K562 (cell line): ENCODE data around the gene PPEF2. TPM values are rescaled to one million over a fixed set of nuclear protein-coding genes. Genes with fewer than 3 reads are reported as not detected.
A peak's percentile ranks its signal among the peaks of the same experiment; 100 is the strongest.
"Not testable (repeated sequence)": the region's sequence is repeated elsewhere in the genome, so short reads cannot be mapped to it uniquely, and the experiment has no call there.

ENCODE experiments used
- ARNT ChIP-seq, 2 experiments: fragments of 450-650 bp; IDR thresholded peaks; 2 replicates each; pipeline ENCODE4 v1.6.1; 2016; ENCODE audit warnings: mild to moderate bottlenecking in 1 of 2
- ATF7 ChIP-seq: fragments of 450-650 bp; IDR thresholded peaks from 2 replicates; pipeline ENCODE4 v1.7.1; 2014; ENCODE audit warnings: mild to moderate bottlenecking, moderate library complexity
- C11orf30 ChIP-seq: fragments of 450-650 bp; IDR thresholded peaks from 2 replicates; pipeline ENCODE4 v1.6.1; 2016; ENCODE audit warnings: low read depth, mild to moderate bottlenecking
- CEBPG ChIP-seq, 3 experiments: fragments of 200-800 bp in 1 of 3; sonication (Bioruptor generic) in 1 of 3; sonication (generic) in 1 of 3; formaldehyde crosslinking in 1 of 3; IDR thresholded peaks in 2 of 3; conservative IDR thresholded peaks in 1 of 3; 2 replicates each; pipeline versions ENCODE4 v1.6.1 to v1.8.0; 2016 to 2022; ENCODE audit warnings: missing compliant biosample characterization in 2 of 3, missing genetic modification characterization in 2 of 3, mild to moderate bottlenecking in 1 of 3, missing genetic modification reagents in 1 of 3
- CXXC5 ChIP-seq: fragments of 250-450 bp; sonication (Bioruptor Pico); IDR thresholded peaks from 2 replicates; pipeline ENCODE4 v1.8.0; 2022; ENCODE audit warnings: inconsistent platforms, mild to moderate bottlenecking, moderate library complexity
- ETV1 ChIP-seq: fragments of 450-650 bp; conservative IDR thresholded peaks from 2 replicates; pipeline ENCODE4 v1.6.1; 2016; ENCODE audit warnings: missing genetic modification characterization, control low read depth, low read depth, missing compliant biosample characterization
- GATA2 ChIP-seq: sonication (generic); formaldehyde crosslinking; IDR thresholded peaks from 2 replicates; pipeline ENCODE4 v1.4.0; 2020; ENCODE audit warnings: mild to moderate bottlenecking, missing genetic modification reagents
- HMBOX1 ChIP-seq: sonication (generic); IDR thresholded peaks from 2 replicates; pipeline ENCODE4 v1.6.1; 2016
- JUND ChIP-seq, 2 experiments: IDR thresholded peaks; 2 replicates in 1 of 2; 3 replicates in 1 of 2; pipeline ENCODE4 v1.6.1; 2011; ENCODE audit warnings: borderline replicate concordance in 2 of 2, low read depth in 2 of 2, low read length in 2 of 2, improper control_type of control experiment in 1 of 2, missing biosample characterization in 1 of 2, missing genetic modification characterization in 1 of 2, missing genetic modification reagents in 1 of 2
- KLF16 ChIP-seq: IDR thresholded peaks from 2 replicates; pipeline ENCODE4 v1.6.1; 2016; ENCODE audit warnings: antibody characterized with exemption
- LCOR ChIP-seq: sonication (generic); formaldehyde crosslinking; IDR thresholded peaks from 2 replicates; pipeline ENCODE4 v1.8.0; 2022; ENCODE audit warnings: mild to moderate bottlenecking, missing genetic modification reagents
- MAFG ChIP-seq: fragments of 450-650 bp; conservative IDR thresholded peaks from 2 replicates; pipeline ENCODE4 v1.6.1; 2016; ENCODE audit warnings: missing genetic modification characterization, missing compliant biosample characterization
- MAFK ChIP-seq: IDR thresholded peaks from 2 replicates; pipeline ENCODE4 v1.6.1; 2011; ENCODE audit warnings: low read length, improper control_type of control experiment
- MAZ ChIP-seq, 2 experiments: fragments of 450-650 bp in 1 of 2; sonication (generic) in 1 of 2; formaldehyde crosslinking; IDR thresholded peaks in 1 of 2; conservative IDR thresholded peaks in 1 of 2; 2 replicates each; pipeline versions ENCODE4 v1.4.0 to v1.5.0; 2020; ENCODE audit warnings: mild to moderate bottlenecking in 1 of 2, missing genetic modification reagents in 1 of 2
- MEF2A ChIP-seq: IDR thresholded peaks from 2 replicates; pipeline ENCODE4 v1.6.1; 2011; ENCODE audit warnings: low read depth, mild to moderate bottlenecking, low read length, moderate library complexity; ENCODE audit not compliant: control insufficient read depth
- MEF2D ChIP-seq: conservative IDR thresholded peaks from 2 replicates; pipeline ENCODE4 v1.6.1; 2016; ENCODE audit warnings: low read depth, missing genetic modification characterization, missing compliant biosample characterization
- NFE2 ChIP-seq: IDR thresholded peaks from 2 replicates; pipeline ENCODE4 v1.6.1; 2014; ENCODE audit warnings: antibody characterized with exemption, low read depth
- PREB ChIP-seq: sonication (generic); formaldehyde crosslinking; IDR thresholded peaks from 2 replicates; pipeline ENCODE4 v1.8.1; 2023; ENCODE audit warnings: mild to moderate bottlenecking, missing genetic modification reagents
- RAD21 ChIP-seq, 2 experiments: fragments of 250-450 bp in 1 of 2; fragments of 450-650 bp in 1 of 2; sonication (Bioruptor Pico) in 1 of 2; formaldehyde crosslinking in 1 of 2; IDR thresholded peaks in 1 of 2; conservative IDR thresholded peaks in 1 of 2; 2 replicates each; pipeline versions ENCODE4 v1.4.0 to v1.8.0; 2020 to 2022; ENCODE audit warnings: mild to moderate bottlenecking in 2 of 2, moderate library complexity in 1 of 2
- SOX6 ChIP-seq: fragments of 450-650 bp; IDR thresholded peaks from 2 replicates; pipeline ENCODE4 v1.6.1; 2014; ENCODE audit warnings: mild to moderate bottlenecking
- ZNF316 ChIP-seq: fragments of 450-650 bp; IDR thresholded peaks from 2 replicates; pipeline ENCODE4 v1.6.1; 2016
- ZNF384 ChIP-seq: IDR thresholded peaks from 2 replicates; pipeline ENCODE4 v1.6.1; 2012; ENCODE audit warnings: low read depth, low read length, improper control_type of control experiment
- polyA plus RNA-seq, 8 experiments: library from polyadenylated mRNA; depleted of rRNA in 4 of 8; stranded (reverse) in 5 of 8; unstranded in 3 of 8; fragments of >200 nt; fragmentation: Nextera tagmentation in 2 of 8; fragmentation: Illumina TruSeq in 1 of 8; extraction: Ambion mirVana in 2 of 8; extraction: Trizol in 1 of 8; gene quantifications; 2 replicates each; pipeline versions ENCODE4 v1.2.1 to v1.2.3, GENCODE V29; 2011 to 2014; ENCODE audit warnings: inconsistent platforms in 1 of 8, missing spikeins in 1 of 8
- total RNA-seq, 7 experiments: library from RNA; depleted of rRNA in 6 of 7; stranded (reverse); fragments of >200 nt in 6 of 7; fragmentation: Illumina TruSeq in 2 of 7; extraction: Trizol in 2 of 7; gene quantifications; 2 replicates each; pipeline versions ENCODE4 v1.2.1 to v1.2.3, GENCODE V29; 2011 to 2021; ENCODE audit warnings: low replicate concordance in 1 of 7

The PPEF2 gene
- total and polyA plus RNA-seq, 9 of the 15 experiments (the other 6 are each of a cell fraction or from before 2014, with no cell fraction given): not detected

- TF ChIP-seq PREB: 0 out of 2 replicates have a peak, but pooled peaks have one; percentile 81
- peak; percentile 46 for TF ChIP-seq ATF7
- TF ChIP-seq SOX6: peak; percentile 50; the same call in 1 of the 2 replicates
- TF ChIP-seq CEBPG (CRISPR knock-in tag; IDR thresholded peaks at IDR 0.05): peak; percentile 57; the same call in 1 of the 2 replicates
- peak; percentile 79 to 86 for TF ChIP-seq CEBPG (tag; conservative IDR thresholded peaks at IDR 0.05 in 1 of 2, IDR thresholded peaks at IDR 0.05 in 1 of 2)
- peak; percentile 69 for TF ChIP-seq MAFG (tag)
- TF ChIP-seq ETV1 (tag): 0 out of 2 replicates have a peak, but pooled peaks have one; percentile 11
- TF ChIP-seq LCOR (CRISPR knock-in tag): peak; percentile 48; the same call in 1 of the 2 replicates
- TF ChIP-seq GATA2 (CRISPR knock-in tag): peak; percentile 49; the same call in 1 of the 2 replicates
- peak; percentile 39; the same call in 1 of the 2 replicates for TF ChIP-seq KLF16
- peak; percentile 56; the same call in 1 of the 2 replicates for TF ChIP-seq MEF2D
- TF ChIP-seq CXXC5 (CRISPR knock-in tag): peak; percentile 34
- 0 out of 4 replicates have a peak, but pooled peaks of 1 of the 2 experiments have one; percentile 34 for TF ChIP-seq ARNT (IDR thresholded peaks at IDR 0.05)
- TF ChIP-seq ZNF316: peak; percentile 84
- TF ChIP-seq RAD21 (CRISPR knock-in tag; conservative IDR thresholded peaks at IDR 0.05 in 1 of 2, IDR thresholded peaks at IDR 0.05 in 1 of 2): peak; percentile 74 to 81
- TF ChIP-seq MAFK: peak; percentile 43
- TF ChIP-seq HMBOX1: peak; percentile 91
- peak; percentile 69 for TF ChIP-seq C11orf30
- TF ChIP-seq JUND (IDR thresholded peaks at IDR 0.05; ENCODE audit: borderline replicate concordance, low read depth, low read length): peak; percentile 15; the same call in 1 of the 2 replicates
- TF ChIP-seq JUND (tag; IDR thresholded peaks at IDR 0.05; ENCODE audit: borderline replicate concordance, low read depth, low read length): not testable (repeated sequence)
- peak; percentile 92 for TF ChIP-seq ZNF384
- peak; percentile 47; the same call in 1 of the 2 replicates for TF ChIP-seq NFE2
- TF ChIP-seq MAZ (CRISPR knock-in tag; conservative IDR thresholded peaks at IDR 0.05 in 1 of 2, IDR thresholded peaks at IDR 0.05 in 1 of 2): 0 out of 4 replicates have a peak, but pooled peaks of 1 of the 2 experiments have one; percentile 18
- peak; percentile 80 for TF ChIP-seq MEF2A
Observed at GRCh38 chr4:75848171-75848760, 54.0 kb downstream of the PPEF2 start (continued).
